ENCODE results near the gene ADK.
"Not testable (repeated sequence)": the region's sequence is repeated elsewhere in the genome, so short reads cannot be mapped to it uniquely, and the experiment has no call there.

Gene ADK

DNA sequence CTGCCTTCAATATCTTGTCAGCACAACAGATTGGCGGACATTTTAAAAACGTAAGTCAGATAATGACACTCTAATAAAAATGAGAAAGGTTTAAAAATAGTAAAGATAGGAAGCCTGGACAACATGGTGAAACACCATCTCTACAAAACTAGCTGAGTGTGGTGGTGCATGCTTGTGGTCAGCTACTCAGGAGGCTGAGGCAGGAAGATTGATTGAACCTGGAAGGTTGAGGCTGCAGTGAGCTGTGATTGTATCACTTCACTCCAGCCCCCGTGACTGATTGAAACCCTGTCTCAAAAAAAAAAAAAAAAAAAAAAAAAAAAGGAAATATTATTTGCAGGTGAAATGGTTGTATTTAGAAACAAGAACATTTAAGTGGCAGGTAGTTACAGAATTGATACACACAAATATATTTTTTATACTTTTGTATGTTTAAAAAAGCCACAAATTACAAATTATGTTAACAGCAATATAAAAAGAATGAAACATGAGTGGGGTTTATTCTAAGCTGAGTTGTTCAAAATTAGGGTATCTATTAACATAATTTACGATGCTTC lies 141.9 kb downstream of the ADK start:
- DNase-seq (ENCODE audit: extremely low read depth in 1 of 2, low read depth in 1 of 2): no peak

DNA sequence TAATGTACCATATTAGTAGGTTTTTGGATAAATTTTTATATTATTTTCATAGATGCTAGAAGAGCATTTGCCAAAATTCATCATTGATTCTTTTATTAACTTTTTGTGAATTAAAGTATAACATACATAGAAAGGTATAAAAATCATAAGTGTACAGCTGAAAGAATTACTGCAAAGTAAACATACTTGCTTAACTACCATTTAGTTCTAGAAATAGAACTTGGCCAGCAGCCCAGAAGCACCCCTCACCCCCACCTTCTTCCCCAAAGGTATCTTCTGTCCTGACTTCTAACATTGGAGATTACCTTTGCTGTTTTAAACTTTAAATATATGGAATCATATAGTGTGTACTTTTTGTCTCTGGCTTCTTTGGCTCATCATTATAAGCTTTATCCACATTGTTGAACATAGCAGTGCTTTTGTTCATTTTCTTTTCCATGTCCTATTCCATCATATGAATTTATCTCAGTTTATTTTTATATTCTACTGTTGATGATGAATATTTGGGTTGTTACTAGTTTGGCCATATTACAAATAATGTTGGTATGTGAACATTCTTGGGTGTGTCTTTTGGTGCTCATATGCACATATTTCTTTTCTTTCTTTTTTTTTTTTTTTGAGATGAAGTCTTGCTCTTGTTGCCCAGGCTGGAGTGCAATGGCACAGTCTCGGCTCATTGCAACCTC lies 142.8 kb downstream of the ADK start:
- no peak for DNase-seq (ENCODE audit: extremely low read depth in 1 of 2, low read depth in 1 of 2)

DNA sequence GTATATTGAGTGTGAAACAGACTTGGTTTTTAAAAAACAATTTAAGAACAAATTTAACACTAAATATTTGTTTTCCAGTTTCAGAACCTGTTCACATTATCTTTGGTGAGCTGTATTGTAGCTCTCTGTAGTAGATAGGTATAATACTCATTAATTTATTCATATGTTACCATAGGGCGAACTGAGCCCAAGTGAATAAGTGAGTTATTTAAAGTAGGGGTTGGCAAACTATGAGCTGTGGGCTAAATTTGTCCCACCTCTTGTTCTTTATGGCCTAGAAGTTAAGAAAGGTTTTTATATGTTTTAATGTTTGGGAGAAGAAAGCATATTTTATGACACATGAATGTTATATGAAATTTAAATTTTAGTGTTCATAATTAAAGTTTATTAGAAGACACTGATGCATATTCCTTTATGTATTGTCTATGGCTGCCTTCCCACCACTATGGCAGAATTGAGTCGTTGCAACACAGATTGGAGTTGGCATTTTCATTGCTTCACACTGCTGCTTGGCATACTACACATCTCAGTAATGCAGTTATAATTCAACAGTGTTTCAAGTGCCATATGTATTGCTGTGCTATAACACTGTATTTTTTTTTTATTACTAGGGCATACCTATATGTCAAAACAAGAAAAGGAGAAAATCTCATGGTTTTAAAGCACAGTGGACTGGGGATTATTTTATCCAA lies 146.5 kb downstream of the ADK start:
- no peak for DNase-seq (ENCODE audit: extremely low read depth in 1 of 2, low read depth in 1 of 2)

DNA sequence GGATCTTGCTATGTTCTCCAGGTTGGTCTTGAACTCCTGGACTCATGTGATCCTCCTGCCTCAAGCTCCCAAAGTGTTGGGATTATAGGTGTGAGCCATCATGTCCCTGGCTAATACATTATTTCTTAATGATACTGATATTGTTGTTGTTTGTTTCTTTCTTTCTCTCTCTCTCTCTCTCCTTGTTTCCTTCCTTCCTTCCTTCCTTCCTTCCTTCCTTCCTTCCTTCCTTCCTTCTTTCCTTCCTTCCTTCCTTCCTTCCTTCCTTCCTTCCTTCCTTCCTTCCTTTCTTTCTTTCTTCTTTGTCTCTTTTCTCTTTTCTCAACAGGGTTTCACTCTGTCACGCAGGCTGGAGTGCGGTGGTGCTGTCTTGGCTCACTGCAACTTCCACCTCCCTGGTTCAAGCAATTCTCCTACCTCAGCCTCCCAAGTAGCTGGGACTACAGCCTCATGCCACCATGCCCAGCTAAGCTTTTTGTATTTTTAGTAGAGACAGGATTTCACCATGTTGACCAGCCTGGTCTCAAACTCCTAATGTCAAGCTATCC lies 149.1 kb downstream of the ADK start:
- not testable (repeated sequence) for DNase-seq (ENCODE audit: extremely low read depth in 1 of 2, low read depth in 1 of 2)

DNA sequence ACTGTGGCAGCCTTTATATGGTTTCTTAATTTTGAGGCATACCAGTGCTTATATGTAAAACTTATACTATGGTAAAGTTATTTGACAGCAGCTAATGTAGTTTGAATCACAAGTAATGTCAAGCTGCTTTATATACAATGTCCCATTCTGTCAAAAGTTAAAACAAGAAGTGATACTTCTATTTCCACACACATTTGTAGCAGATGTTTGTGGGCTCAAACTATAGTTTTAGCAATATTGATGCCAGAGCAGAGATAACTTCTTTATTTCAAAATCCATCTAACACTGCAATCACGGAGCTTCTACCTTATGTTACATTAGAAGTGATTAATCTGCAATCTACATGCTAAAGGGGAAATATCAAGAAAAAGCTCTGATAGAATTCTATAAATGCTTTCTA lies 149.6 kb downstream of the ADK start:
- no peak for DNase-seq (ENCODE audit: extremely low read depth in 1 of 2, low read depth in 1 of 2)

DNA sequence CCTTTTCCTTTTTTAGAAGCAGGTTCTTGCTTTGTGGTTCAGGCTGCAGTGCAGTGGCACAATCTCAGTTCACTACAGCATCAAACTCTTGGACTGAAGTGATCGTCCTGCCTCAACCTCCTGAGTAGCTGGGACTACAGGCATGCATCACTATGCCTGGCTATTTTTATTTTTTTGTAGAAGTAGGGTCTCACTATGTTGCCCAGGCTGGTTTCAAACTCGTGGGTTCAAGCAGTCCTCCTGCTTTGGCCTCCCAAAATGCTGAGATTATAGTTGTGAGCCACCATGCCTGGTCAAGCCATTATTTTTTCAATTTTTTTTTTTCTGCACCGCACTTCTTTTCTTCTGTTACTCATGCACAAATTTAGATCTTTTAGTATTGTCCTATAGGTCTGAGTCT lies 154.7 kb downstream of the ADK start:
- DNase-seq (ENCODE audit: extremely low read depth in 1 of 2, low read depth in 1 of 2): no peak

DNA sequence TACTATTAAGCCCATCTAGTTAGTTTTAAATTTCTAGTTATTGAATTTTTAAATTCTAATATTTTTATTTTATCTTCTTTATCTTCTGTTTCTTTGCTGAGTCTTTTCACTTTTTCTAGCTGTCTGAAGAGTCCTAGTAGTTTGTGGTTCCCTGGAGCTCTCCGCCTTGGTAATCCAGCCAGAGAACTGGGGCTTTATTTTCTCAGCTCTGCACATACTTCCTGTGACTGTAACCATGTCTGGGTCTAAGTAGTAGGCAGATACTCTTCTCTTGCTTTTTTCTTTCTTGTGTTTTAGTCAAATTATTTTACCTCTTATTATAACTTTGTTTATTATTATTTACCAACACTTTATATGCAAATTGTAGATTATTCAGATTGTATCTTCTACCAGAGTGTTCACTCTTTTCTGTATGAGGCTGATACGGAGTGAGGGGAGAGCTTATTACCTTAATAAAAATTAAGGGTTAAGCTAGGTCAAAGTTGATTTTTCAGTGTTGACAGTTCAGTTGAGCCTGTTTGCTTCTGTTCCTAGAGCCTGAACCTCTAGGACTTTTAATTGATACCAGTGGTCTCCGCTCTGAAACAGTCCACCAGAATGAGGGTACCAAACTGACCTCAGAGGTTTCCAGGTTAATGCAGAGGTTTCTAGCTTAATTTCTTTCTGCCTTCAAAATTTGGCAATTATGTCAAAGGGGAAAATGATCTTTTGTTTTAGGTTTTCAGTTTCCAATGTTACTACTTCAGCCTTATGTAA lies 155.4 kb downstream of the ADK start:
- DNase-seq (ENCODE audit: extremely low read depth in 1 of 2, low read depth in 1 of 2): no peak

DNA sequence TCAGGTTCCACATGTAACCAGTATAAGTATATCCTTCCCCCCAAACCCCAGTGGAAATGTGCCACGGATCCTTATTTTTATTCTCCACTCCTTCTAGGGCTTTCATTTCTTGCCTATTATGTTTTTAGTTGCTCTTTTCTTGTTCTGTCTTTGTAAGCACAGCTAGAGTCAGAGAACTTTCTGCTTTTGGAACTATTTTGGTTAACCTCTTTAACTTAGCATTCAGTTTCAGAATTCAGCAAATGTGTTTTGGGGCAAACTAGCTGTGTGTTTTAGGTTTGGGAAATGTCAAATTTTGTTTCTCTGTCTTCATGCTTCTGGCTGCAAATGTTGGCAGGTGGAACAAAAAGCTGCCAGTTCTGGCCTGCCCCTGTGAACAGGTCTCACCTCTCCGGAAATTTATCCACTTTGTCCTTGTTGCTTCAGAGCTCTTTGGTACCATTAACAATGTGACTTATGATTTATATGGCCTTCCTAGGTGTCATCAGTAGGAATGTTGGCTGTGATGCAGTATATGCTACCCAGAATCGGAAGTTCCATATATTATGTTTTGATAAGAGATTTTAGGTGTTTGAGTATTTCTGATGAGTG lies 156.1 kb downstream of the ADK start:
- no peak for DNase-seq (ENCODE audit: extremely low read depth in 1 of 2, low read depth in 1 of 2)

DNA sequence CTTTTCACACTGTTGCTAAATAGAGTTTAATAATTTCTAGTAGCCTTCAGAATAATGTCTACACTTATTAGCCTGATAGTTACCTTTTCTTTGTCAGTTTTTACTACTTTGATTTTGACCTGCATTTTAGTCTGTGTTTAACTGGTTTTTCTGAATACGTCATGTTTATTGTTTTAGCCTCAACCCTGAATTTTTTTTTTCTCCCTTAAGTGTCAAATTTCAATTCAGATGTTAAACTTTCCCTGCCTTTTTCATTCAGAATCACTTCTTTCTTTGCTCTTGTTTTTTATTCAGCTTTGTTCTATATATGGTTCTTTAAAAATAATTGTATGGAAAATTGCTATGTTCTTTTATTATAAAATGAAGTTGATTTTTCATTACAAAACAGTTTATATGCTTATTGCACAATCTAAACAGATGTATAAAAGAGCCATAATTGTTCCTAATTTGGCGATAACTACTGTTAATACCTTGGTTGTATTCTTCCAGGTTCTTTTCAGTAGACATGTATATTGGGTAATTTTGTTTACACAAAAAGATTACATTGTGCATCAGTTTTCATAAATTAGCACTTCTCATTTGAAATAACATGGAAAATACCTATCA lies 159.7 kb downstream of the ADK start:
- no peak for DNase-seq (ENCODE audit: extremely low read depth in 1 of 2, low read depth in 1 of 2)

DNA sequence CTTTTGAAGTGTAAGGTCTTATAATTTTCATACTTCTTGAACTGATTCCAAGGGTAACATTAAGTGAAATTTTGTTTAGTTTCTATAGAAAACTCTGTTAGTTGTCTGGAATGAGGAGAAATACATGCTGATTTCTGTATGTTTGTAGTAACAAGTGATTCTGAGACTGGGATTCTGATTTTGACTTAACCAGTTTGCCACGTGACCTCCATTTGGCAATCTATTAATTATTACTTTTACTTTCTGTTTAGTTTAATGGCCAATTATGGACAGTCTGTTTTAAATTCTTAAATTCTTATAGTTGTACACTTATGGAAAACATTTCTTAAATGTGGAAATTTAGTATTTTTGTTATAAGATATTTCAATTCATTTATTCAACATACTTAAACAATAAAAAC lies 163.1 kb downstream of the ADK start:
- DNase-seq (ENCODE audit: extremely low read depth in 1 of 2, low read depth in 1 of 2): no peak

DNA sequence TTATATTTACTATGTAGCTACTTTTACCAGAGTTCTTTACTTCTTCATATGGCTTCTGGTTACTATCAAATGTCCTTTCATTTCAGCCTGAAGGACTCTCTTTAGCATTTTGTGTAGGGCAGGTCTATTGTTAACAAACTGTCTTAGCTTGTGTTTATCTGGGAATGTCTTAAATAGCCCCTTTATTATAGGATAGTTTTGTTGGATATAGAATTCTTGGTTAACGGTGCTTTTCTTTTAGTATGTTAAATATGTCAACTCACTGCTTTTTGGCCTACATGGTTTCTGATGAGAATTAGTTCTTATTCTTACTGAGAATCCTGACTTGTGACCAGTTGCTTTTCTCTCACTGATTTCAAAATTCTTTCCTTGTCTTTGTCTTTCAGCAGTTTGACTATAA lies 169.0 kb downstream of the ADK start:
- DNase-seq (ENCODE audit: extremely low read depth in 1 of 2, low read depth in 1 of 2): no peak

DNA sequence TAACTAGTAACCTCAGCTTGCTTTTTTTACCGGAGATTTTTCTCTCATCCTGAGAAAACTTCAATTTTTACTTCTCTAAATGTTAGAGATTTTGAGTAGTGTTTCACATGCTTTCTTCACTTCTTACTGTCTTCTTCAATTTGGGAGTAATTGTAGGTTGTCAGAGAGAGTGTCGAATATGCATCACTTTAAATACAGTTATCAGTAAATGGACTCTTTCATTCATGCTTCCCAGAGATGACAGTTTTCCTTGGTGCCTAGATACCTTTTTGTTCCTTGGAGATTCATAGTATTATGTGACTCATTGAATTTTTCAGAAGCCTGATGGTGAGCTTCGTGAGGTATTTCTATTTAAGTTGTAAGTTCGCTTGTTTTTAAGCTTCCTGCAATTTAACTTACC lies 169.7 kb downstream of the ADK start:
- no peak for DNase-seq (ENCODE audit: extremely low read depth in 1 of 2, low read depth in 1 of 2)

DNA sequence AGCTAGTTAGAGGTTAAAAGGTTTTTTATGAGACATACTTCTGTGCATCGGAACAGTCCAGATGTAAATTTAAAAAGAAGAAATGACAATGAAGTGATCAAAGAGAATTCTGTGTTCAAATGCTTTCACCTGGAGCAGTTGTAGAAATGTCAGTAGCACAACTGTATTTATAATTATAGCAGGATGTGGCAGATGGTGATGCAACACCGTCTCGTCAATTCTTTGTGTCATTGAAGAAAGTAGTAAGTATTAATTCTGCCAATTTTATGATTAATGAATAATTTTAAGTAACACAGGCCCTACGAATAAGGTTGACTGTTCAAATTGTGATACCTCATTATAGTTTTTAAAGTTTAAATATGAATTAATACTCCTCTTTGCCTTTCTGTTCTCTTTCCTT lies 171.1 kb downstream of the ADK start:
- no peak for DNase-seq (ENCODE audit: extremely low read depth in 1 of 2, low read depth in 1 of 2)

DNA sequence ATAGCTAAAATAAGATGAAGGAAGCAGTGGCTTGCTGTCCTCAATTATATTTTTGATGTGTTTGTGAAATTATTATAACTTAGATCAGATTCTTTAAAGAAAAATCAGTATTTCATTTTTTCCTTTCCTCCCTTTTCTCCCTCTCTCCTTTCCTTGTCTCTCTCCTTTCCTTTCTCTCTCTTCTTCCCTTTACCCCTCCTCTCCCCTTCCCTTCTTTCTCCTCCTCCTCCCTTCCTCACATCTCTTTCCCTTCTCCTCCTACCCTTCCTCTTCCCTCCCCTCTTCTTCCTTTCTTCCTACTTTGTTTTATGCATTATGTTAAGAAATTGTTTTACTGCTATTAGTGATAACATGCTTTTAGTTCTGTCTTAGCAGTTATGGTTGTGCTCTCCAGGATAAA lies 171.5 kb downstream of the ADK start:
- DNase-seq (ENCODE audit: extremely low read depth in 1 of 2, low read depth in 1 of 2): no peak

DNA sequence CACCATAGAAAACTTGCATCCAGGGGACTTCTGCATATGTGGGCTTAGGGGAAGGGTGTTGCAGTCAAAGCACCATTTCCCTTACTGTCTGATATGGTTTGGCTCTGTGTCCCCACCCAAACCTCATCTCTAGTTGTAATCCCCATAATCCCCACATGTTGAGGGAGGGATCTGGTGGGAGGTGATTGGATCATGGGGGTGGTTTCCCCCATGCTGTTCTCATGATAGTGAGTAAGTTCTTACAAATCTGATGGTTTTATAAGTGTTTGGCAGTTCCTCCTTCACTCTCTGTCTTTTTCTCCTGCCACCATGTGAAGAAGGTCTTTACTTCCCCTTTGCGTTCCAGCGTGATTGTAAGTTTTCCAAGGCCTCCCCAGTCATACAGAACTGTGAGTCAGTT lies 177.4 kb downstream of the ADK start:
- no peak for DNase-seq (ENCODE audit: extremely low read depth in 1 of 2, low read depth in 1 of 2)

DNA sequence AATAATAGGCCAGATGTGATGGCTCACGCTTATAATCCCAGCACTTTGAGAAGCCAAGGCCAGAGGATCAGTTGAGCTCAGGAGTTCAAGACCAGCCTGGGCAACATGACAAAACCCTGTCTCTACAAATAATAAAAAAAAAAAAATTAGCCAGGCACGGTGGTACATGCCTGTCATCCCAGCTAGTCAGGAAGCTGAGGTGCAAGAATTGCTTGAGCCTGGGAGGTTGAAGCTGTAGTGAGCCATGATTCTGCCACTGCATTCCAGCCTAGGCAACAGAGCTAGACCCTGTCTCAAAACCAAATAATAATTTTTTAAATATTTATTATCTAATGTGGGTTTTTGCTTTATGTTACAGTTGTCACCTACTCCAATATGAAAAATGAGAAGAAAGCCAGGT lies 178.9 kb downstream of the ADK start:
- no peak for DNase-seq (ENCODE audit: extremely low read depth in 1 of 2, low read depth in 1 of 2)

DNA sequence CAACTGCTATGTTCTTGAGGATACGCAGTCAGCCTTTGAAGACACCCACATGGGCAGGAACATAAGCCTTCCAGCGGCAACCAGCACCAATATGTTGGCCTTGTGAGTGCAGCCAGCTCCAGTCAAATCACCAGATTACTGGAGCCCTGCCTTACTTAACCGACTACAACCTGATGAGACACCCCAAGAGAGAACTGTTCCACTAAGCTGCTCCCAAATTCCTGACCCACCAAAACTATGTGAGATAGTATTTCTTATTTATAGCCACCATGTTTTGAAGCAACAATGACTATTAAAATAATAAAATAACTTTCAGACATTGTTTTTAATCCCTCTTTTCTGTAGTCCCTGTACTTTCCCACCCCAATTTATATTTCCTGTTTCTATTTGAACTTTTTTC lies 179.6 kb downstream of the ADK start:
- DNase-seq (ENCODE audit: extremely low read depth in 1 of 2, low read depth in 1 of 2): no peak

DNA sequence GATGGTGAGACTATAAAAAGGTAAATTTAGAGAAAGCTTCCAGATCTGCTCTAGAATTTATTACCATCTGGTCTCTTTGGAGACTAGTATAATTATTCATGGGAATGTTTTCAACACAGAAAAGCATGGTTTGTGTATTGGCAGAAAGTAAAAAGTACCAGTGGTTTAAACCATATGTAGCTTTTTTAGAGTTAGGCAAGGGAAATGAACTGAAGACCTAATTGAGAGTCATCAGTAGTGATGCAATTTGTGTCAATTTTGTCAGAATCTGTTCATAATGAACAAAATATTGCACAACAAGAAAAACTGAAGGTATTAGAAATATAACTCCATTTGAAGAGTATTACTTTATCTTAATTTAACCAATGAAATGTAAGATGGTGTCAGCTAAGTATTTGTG lies 181.4 kb downstream of the ADK start:
- no peak for DNase-seq (ENCODE audit: extremely low read depth in 1 of 2, low read depth in 1 of 2)

DNA sequence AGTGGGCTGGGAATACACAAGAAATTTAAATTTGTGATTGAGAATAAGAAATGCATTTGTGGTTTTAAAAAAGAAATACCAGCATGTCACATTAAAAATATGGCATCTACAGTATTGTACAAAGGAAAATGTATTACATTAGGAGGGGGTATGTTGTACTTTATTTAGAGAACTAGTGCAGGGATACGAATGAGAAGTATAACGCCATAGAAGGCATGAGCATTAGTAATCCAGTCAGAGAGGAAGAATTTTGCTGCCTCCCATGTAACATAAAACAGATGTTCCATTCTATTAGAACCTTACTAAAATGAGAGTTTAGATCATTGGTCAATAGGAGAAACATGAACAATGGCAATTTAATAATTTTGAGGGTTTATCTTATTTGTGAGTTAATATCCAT lies 182.2 kb downstream of the ADK start:
- DNase-seq (ENCODE audit: extremely low read depth in 1 of 2, low read depth in 1 of 2): no peak

DNA sequence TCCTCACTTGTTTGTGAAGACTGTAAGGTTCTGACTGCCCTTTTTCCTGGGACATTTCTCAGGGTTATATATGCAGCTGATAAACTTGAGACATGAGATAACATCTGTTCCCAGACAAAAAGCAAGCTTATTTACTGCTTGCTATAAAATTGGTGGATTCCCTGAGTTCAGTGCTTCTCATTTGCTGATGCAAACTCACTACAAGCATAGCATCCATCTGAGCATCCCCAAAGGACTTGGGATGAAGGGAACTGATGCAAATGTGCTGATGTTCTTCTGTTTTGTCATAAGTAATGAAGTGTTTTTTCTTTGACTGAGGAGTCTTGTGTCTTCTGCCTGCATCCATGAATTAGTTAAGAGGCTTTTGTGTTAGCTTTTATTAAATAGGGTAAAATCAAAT lies 183.2 kb downstream of the ADK start:
- no peak for DNase-seq (ENCODE audit: extremely low read depth in 1 of 2, low read depth in 1 of 2)

DNA sequence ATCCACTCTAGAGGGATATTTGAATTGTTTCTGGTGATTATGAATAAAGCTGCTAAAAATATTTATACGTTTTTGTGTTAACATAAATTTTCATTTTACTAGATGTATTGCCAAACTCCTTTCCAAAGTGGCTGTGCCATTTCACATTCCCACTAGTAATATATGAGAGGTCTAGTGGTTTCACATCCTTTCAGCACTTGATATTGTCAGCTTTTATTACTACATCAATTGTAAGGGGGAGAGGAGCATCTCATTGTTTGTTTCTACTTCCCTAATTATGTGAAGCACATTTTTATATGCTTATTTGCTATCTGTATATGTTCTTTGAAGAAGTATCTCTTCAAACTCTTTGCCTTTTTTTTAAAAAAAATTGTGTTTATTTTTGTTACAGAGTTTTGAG lies 184.5 kb downstream of the ADK start:
- DNase-seq (ENCODE audit: extremely low read depth in 1 of 2, low read depth in 1 of 2): no peak

All from activated CD8-positive, alpha-beta memory T cell treated with anti-CD3 and anti-CD28 coated beads for 1 hour (primary cell).